Effector CD8-positive, alpha-beta T cell (primary cell): Measurements from ENCODE around the gene M6PR.
"Not testable (repeated sequence)": the region's sequence is repeated elsewhere in the genome, so short reads cannot be mapped to it uniquely, and the experiment has no call there.

Experiments used
- DNase-seq: peaks from one replicate; lab custom pipeline; 2025; lab: John Stamatoyannopoulos, UW

M6PR gene

DNA sequence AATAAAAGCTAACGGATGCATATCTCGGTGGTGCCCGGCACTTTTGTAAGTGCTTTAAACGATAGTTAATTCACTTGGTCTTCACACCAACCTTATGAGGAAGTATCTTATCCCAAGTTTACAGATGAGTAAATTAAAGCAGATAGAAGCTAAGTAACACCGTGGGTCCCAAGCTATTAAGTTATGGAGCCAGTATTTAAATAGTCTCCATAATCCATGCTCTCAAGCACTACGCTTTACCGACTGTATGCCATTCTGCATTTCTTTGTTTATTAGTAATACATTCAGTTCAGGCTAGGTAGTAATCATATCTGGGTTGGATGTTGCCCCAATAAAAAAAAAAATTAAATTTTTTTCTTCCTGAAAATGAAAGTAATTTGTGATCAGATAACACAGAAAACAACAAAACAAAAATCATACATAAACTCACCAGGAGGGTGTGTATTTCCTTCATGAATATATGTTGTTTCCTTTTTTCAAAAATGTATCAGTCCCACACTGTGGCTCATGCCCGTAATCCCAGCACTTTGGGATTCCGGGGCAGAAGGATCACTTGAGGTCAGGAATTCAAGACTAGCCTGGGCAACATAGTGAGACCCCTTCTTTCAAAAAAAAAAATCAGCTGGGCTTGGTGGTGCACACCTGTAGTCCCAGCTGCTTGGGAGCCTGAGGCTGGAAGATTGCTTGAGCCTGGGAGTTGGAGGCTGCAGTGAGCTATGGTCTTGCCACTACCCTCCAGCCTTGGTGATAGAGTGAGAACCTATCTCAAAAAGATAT, 1.4 kb upstream of the M6PR start:
- no peak for DNase-seq

DNA sequence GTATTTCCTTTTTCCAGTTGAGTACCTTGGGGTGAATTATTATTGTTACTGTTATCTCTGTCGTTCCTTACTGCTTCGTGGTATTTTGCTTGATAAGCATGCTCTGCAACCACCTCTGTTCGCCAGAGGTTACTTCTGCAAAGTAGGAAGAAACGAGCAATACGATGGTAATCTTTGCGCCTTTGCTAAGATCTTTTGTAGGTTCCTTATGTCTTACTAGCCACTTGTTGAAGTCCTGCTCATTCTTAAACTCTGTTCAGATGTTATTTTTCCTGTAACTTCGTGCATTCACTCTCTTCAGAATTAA, 729 bp upstream of the M6PR start:
- DNase-seq: no peak

DNA sequence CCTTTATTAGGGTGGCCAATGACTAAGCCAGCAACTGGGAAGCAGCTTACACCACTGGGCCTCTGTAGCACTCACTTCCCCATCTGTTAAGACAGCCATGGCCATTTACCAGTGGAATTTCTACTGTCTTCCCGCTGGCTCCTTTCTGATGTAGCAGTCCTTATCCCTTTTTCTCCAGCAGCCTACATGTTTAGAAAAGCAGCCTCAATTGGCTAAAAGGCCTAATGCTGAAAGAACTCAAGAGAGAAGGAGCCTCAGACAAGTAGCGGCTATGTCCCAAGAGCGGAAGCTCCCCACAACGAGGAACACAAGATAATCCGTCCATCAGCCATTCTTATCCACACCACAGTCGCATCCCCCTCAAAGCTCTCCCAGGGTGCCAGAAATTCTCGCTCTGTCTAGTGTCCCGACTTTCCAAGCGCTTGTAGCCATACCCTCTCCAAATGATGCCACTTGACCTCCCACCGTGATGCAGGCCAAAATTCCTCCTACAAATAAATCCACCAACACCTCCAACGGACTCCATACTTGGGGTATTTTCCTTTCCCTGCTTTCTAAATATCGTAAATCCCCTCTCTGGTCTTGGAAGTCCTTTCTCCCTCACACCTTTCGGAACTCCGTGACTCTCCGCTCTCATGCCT, 624 bp downstream of the M6PR start:
- DNase-seq: no peak

DNA sequence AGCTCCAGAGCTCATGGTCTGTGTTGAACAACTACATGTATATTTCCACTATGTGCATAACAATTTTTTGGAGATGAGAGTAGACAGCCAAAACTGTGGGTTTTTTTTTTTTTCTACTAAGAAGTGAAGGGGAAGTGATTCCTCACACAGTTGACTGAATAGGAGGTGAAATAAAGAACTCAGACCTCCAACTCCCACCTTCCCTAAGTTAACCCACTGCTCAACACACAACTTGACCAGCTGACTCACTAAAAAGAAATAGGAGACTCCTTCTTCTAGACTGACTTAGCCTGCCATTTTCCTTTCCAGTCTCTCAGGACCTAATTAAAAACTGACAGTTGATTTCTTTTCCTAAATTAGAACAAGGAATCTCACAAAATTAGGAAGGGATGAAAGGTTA, 1.7 kb downstream of the M6PR start:
- DNase-seq: no peak

DNA sequence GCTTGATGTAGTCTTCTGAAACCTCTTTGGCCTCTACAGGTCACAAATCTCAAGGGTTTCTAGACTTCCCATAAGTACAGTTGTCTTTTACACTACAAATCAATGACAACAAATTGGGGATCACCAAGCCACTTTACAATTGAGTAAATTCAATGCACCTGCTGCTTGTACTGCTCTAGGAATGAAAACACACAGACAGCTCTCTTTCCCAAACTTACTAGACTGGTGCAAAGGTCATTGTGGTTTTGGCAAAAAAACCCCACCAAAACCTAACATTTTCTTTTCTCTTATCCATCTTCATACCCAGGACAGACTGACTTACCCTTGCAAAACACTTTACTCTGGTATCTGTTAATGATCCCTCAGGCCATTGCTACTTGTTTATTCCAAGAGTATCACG, 2.7 kb downstream of the M6PR start:
- DNase-seq: no peak

DNA sequence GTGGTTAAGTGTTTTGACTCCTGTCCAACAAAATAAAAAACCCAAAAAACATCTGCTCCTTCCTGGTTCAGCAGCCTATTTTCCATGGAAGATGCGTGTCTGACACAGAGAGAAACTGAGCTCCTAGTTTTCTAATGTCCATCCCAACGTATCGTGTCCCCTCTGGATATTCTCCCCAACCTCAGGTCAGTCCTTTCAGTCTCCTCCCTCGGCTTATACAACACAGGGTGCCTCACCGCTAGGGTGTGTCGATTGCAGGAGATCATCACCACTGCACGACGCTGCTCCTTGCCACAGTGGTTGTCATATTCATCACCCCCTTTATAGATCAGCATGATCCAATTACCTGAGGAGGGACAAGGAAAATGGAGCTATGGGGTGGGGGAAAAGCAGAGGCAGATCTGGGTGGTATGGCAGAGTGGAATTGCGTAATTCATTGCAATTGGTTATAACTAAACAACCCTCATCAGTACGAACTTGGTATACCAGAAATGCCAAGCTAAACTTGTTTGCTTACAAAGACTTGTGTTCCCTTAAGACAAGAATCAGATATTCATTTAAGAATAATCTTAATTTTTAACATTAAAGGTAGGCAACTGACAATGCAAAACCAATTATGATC, 5.8 kb downstream of the M6PR start:
- DNase-seq: no peak

DNA sequence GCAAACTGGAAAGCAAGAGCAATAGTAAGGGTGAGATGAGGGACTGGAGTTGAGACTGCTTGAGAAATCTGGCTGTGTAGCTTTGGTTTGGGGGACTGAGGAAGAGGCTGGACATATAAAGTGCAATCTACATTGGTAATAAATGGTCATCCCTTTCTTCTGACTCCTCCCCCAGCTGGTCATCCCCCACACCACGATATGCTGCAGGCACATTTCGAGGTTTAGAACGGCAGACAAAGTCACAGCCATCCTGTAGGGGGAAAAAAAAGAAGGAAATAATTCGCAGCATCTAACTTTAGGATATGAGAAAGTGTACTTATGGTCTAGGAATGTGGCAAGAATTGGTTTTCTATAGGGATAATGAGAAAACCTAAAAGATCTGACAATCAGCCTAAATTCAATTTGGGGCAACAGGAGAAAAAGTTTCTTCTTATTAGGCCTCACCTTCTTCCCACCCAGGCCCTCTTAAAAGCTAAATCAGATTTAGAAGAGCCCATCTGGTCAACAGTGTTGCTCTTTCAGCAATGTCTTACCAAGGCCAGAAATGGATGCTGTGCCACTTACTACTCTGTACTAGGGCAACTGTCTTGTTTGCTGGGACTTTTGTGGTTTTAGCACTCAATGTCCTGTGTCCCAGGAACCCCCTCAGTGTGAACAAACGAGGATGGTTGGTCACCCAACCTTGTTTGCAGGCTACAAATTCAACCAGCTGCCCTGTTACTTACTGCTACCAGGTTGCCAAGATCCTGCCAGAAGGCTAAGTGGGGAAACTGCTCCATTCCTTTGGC, 7.6 kb downstream of the M6PR start:
- DNase-seq: no peak

DNA sequence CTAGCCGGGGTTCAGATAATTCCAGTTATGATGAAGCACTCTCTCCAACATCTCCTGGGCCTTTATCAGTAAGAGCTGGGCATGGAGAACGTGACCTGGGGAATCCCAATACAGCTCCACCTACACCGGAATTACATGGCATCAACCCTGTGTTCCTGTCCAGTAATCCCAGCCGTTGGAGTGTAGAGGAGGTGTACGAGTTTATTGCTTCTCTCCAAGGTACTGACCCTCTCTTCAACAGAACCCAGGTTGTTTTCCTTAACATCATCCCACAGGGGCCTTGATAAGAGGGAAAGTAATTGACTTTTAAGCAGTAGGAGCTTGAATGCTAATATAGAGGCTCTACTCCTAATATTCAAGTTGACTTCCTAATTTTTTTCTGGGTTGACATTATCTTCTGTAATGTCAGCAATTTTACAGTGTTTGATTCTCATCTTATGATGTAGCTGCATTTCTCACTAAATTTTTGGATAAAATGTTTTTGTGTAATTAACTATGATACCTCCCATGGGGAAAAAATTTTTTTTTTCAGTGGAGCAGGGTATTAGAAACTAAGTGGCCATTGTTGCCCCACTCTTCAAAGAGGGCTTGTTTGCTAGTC, 11.5 kb downstream of the M6PR start:
- DNase-seq: not testable (repeated sequence)

DNA sequence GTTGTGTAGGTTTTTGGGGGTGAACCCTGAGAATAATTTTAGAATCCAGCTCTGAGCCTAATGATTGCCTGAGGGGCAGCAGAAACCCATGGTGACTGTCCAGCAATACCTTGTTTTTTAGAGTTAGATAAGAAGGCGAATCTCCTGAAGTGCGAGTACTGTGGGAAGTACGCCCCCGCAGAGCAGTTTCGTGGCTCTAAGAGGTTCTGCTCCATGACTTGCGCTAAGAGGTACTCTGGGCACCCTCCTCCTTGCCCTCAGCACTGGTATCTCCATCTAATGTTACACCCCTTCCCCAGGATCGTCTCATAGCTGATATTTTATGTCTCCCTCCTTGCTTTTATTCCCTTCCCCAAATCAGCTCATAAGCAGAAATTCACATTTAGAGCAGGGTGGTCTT, 12.7 kb downstream of the M6PR start:
- DNase-seq: no peak

DNA sequence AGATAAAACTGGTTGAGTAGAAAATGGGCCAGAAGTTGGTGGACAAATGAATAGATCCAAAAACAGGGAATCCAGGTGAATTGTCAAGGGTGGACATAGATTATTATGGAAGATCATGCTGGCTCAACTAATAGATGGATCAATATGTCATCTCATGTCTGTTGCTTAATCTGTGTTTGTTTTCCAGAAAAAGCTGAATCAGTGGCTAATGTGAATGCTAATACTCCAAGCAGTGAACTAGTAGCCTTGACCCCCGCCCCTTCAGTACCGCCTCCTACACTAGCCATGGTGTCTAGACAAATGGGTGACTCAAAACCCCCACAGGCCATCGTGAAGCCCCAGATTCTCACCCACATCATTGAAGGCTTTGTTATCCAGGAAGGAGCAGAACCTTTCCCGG, 15.4 kb downstream of the M6PR start:
- DNase-seq: not testable (repeated sequence)

DNA sequence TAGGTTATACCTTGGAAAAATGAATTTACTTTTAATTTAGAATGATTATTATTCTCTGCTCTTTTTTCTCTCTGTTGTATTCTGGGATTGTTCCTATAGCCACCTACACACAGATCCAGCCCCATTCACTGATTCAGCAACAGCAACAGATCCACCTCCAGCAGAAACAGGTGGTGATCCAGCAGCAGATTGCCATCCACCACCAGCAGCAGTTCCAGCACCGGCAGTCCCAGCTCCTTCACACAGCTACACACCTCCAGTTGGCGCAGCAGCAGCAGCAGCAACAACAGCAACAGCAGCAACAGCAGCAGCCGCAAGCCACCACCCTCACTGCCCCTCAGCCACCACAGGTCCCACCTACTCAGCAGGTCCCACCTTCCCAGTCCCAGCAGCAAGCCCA, 17.0 kb downstream of the M6PR start:
- not testable (repeated sequence) for DNase-seq

DNA sequence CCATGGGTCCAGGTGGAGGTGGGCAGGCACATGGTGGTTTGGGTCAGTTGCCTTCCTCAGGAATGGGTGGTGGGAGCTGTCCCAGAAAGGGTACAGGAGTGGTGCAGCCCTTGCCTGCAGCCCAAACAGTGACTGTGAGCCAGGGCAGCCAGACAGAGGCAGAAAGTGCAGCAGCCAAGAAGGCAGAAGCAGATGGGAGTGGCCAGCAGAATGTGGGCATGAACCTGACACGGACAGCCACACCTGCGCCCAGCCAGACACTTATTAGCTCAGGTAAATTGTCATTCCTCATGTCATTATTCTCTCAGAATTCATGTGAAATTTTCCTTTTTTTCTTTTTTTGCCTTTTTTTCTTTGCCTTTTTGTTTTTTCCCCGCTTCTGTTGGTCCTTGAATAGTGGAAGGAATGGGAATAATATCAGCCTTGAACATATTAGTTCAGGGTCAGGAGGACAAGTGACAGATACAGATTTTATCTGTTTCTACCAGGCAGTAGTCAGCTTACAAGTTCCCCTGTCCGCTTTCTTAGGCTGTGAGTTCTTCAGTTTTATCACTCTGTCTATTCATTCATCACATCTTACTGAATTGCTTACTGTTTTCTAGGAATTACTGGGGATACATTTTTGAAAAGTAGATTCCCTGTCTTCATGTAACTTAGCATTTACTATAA, 18.7 kb downstream of the M6PR start:
- DNase-seq: not testable (repeated sequence)

DNA sequence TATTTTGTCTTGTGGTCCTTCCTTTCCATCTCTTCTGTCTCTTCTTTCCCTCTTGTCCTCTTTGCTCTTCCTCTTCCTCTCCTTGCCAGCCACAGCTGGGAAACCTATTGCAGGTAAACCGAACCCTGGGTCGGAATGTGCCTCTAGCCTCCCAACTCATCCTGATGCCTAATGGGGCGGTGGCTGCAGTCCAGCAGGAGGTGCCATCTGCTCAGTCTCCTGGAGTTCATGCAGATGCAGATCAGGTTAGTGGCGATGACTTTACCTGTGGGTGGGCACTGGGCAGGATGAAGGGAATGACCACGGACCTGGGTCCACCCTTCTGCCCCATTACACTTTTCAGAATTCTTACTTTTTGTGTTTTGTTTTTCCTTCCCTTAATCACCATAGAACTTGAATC, 26.9 kb downstream of the M6PR start:
- no peak for DNase-seq

DNA sequence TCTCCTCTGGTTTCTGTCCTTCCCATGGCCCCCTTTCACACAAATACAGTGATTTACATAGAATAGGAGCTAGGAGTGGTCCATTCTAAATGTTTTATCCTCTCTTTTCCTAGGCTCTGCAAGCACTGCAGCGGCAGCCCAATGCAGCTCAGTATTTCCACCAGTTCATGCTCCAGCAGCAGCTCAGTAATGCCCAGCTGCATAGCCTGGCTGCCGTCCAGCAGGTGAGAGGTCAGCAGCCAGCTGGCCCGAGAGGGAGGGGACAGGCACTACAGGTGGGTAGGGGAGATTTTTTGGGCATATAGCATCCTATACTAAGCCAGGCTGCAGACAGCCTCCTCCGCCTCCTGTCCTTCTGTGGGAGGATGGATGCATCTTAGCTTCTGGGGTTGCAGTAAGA, 29.8 kb downstream of the M6PR start:
- not testable (repeated sequence) for DNase-seq

DNA sequence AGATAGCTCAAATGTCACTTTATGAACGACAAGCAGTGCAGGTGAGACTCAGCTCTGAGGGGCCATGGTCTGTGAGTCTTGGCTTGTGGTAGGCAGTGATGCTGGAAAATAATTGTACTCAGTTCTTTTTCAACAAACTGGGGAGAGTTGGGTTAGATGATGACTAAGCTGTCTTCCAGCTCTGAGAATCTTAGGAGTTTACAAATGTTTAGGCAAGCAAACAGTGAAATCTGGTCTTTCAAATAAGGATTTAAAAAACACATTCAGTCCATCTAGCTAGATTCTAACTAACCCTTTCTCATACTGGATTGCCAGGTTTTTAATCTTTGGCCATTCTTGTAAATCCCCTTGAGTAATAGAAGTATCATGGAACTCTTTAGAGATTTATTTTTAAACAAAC, 31.7 kb downstream of the M6PR start:
- DNase-seq: no peak

DNA sequence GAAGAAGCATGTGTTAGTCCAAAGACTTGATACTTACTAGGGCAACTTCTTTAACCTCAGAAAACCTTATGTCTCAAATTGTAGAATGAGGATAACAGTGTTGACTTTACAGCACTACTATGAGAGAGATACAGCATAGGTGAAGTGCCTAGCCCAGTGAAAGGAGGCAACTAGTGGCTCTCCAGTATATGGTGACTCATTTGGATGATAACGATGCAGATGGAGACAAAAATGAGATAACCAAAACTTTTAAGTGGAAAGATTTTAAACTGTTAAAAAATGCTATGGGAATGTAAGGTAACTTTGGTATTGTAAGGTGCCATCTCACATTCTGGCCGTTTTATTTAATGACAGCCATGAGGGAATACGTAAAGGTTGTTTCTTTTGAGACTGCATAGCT, 32.4 kb downstream of the M6PR start:
- no peak for DNase-seq

DNA sequence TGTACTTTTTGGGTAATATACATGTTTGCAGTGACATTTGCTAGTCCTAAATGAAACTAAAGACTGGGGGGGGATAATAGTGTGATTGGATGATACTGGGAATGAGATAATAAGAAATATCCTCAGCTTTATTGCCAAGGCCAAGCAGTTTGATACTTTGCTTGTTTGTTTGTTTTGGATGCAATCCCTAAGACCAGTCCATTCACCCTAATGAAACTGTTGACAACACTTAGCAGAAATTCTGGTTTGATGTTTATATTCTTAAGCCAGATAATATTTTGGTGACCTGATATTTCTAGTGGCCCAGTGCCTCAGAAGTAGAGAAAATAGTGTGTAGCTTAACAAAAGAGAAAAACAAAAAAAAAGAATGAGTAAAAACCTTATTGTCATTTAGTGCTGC, 33.3 kb downstream of the M6PR start:
- no peak for DNase-seq

DNA sequence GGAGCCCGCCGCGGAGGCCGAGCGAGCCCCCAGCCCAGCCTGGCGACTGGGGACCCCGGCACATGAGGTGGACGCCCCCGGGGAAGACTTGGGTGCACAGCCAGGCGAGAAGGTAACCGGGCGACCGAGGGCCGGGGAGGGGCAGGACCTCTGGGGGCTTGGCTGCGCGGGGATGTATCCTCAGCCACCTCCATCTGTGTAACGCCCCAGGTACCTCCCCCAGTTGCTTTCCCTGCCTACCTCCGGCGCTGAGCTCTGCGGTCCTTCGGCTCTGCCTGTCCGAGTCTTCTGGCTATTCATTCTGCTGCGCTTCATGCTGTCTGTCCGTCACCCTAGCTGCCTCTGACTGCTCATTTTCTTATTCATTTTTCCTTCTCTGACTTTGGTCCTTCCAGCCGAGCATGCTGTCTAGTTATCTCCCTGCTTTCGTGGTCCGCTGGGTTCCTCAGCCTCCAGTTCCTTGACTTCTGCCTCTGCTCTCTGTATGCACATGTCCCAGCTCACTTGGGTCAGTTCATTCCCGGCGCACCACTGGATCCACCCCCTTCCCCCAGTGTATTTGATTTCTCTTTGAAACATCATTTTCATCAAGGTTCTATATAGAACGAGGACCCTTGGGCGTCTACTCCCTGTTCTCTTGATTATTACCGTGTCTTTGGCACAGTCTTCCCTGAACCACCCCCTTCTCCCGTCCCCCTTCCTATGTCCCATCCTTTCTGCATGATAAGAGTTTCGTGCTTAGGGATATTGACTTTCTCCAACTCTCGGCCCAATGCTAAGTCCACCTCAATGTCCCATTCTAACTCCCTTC, 34.5 kb downstream of the M6PR start:
- peak; percentile 41 for DNase-seq

DNA sequence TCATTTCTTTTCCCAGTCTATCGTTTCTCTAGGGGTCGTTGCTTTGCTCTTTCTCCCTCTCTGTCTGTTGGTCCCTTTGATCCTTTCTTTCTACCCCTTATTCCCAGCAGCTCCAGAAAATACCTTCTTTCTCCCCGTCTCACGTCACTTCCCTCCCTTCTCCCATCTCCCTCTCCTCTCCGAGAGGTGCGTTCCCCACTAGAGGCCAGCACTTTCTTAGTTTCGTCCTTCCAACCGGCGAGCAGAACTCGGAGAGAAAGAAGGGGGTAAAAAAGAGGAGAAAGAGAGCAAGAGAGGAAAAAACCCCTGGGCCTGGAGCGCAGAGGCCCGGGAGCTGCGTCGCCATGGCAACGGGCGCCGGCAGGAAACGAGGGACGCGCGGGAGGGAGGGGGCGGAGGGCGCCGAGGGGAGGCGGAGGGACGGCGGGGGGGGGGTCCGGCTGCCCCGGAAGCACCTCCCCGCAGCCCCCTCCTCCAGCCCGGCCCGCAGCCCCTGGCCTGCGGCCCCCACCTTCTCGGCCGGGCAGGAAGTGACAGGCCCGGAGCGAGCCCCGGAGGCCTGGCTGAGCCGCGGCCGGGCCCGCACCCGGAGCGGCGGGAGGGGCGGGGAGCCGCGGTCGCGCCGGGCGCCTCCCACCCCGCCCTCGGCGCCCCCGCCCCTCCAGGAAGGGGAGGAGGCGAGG, 35.3 kb downstream of the M6PR start, which contains the start of gene PHC1:
Gene PHC1 (plus strand): TSS at position 477 of the 683 bp plus-strand sequence. CDS start 3,169 bp downstream, outside the sequence.
- DNase-seq: peak; percentile 76

DNA sequence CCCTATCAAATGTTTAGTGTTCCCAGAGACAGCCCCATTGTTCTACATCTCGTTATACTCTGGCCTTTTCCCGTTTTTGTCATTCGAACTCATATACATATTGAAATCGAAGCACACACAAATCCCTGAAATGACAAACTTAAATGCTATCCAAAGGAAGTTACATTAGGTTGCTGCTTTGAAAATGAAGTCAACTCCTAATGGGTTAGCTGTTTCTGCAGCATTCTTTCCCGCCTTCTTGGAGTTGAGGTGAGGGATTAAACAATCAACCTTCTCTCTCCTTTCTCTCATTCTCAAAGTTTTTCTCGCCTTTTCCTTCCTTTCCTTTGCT, 35.8 kb downstream of the M6PR start:
- no peak for DNase-seq
